Liver (tissue), 3 donors: ENCODE results near the gene PLCB1.

Source experiments
- GABPA ChIP-seq, 2 donors: IDR thresholded peaks in 1 of 2; conservative IDR thresholded peaks in 1 of 2; 2 replicates each; pipeline ENCODE4 v1.6.1; 2016; ENCODE audit warnings: antibody characterized with exemption in 2 of 2, mild to moderate bottlenecking in 1 of 2, moderate library complexity in 1 of 2
- JUND ChIP-seq, 2 donors: IDR thresholded peaks; 2 replicates each; pipeline ENCODE4 v1.6.1; 2016; ENCODE audit warnings: antibody characterized with exemption in 2 of 2
- RAD21 ChIP-seq, 2 donors: IDR thresholded peaks; 2 replicates each; pipeline ENCODE4 v1.6.1; 2016; ENCODE audit warnings: antibody characterized with exemption in 2 of 2, mild to moderate bottlenecking in 2 of 2
- YY1 ChIP-seq: IDR thresholded peaks from 2 replicates; pipeline ENCODE4 v1.6.1; 2016; ENCODE audit warnings: antibody characterized with exemption, mild to moderate bottlenecking
- TF ChIP-seq, protein P1 (sequence below): fragments of 150-350 bp; IDR thresholded peaks from 2 replicates; pipeline ENCODE4 v1.5.1; 2017; ENCODE audit warnings: improper control_type of control experiment, low read depth, low read length; ENCODE audit not compliant: missing input control
- TF ChIP-seq, protein P2 (sequence below): IDR thresholded peaks from 2 replicates; pipeline ENCODE4 v1.6.1; 2016; ENCODE audit warnings: antibody characterized with exemption
- TF ChIP-seq, protein P3 (sequence below): IDR thresholded peaks from 2 replicates; pipeline ENCODE4 v1.6.1; 2016; ENCODE audit warnings: antibody characterized with exemption, mild to moderate bottlenecking
- donor health status: healthy.
- donor health status: healthy.

DNA sequence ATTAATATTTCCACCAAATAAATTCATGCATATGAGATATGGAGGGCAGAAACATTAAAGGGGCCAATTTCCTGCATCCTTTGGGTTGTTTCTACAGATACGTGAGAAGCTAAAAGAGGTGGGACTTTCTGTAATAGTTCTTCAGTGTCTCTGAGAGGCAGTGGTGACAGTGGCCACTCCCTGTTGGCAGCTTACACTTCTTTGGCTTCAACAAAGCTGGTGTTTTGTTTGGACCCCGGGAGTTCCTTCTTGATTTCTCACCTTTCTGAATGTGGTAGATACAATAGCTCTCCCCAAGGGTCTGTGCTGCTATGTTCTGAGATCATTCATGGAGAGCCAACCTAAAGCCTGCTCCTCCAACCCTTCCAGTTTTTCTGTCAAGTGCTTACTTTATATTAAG lies 7.8 kb downstream of the PLCB1 start:
- TF ChIP-seq JUND (IDR thresholded peaks at IDR 0.05) (no peak), YY1 (no peak), GABPA (IDR thresholded peaks at IDR 0.05 in 1 of 2, conservative IDR thresholded peaks at IDR 0.05 in 1 of 2) (no peak), RAD21 (IDR thresholded peaks at IDR 0.05) (no peak)
- TF ChIP-seq, protein P1, sequence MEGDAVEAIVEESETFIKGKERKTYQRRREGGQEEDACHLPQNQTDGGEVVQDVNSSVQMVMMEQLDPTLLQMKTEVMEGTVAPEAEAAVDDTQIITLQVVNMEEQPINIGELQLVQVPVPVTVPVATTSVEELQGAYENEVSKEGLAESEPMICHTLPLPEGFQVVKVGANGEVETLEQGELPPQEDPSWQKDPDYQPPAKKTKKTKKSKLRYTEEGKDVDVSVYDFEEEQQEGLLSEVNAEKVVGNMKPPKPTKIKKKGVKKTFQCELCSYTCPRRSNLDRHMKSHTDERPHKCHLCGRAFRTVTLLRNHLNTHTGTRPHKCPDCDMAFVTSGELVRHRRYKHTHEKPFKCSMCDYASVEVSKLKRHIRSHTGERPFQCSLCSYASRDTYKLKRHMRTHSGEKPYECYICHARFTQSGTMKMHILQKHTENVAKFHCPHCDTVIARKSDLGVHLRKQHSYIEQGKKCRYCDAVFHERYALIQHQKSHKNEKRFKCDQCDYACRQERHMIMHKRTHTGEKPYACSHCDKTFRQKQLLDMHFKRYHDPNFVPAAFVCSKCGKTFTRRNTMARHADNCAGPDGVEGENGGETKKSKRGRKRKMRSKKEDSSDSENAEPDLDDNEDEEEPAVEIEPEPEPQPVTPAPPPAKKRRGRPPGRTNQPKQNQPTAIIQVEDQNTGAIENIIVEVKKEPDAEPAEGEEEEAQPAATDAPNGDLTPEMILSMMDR: no peak
- TF ChIP-seq, protein P2, sequence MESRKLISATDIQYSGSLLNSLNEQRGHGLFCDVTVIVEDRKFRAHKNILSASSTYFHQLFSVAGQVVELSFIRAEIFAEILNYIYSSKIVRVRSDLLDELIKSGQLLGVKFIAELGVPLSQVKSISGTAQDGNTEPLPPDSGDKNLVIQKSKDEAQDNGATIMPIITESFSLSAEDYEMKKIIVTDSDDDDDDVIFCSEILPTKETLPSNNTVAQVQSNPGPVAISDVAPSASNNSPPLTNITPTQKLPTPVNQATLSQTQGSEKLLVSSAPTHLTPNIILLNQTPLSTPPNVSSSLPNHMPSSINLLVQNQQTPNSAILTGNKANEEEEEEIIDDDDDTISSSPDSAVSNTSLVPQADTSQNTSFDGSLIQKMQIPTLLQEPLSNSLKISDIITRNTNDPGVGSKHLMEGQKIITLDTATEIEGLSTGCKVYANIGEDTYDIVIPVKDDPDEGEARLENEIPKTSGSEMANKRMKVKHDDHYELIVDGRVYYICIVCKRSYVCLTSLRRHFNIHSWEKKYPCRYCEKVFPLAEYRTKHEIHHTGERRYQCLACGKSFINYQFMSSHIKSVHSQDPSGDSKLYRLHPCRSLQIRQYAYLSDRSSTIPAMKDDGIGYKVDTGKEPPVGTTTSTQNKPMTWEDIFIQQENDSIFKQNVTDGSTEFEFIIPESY: no peak
- TF ChIP-seq, protein P3, sequence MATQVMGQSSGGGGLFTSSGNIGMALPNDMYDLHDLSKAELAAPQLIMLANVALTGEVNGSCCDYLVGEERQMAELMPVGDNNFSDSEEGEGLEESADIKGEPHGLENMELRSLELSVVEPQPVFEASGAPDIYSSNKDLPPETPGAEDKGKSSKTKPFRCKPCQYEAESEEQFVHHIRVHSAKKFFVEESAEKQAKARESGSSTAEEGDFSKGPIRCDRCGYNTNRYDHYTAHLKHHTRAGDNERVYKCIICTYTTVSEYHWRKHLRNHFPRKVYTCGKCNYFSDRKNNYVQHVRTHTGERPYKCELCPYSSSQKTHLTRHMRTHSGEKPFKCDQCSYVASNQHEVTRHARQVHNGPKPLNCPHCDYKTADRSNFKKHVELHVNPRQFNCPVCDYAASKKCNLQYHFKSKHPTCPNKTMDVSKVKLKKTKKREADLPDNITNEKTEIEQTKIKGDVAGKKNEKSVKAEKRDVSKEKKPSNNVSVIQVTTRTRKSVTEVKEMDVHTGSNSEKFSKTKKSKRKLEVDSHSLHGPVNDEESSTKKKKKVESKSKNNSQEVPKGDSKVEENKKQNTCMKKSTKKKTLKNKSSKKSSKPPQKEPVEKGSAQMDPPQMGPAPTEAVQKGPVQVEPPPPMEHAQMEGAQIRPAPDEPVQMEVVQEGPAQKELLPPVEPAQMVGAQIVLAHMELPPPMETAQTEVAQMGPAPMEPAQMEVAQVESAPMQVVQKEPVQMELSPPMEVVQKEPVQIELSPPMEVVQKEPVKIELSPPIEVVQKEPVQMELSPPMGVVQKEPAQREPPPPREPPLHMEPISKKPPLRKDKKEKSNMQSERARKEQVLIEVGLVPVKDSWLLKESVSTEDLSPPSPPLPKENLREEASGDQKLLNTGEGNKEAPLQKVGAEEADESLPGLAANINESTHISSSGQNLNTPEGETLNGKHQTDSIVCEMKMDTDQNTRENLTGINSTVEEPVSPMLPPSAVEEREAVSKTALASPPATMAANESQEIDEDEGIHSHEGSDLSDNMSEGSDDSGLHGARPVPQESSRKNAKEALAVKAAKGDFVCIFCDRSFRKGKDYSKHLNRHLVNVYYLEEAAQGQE: no peak
